Stimulated activated CD4-positive, alpha-beta T cell treated with anti-CD3 and anti-CD28 coated beads, Interleukin-2, amount 100 ng/mL, for 4 hours (primary cell): ENCODE measurements around the gene JAK3.
"Not testable (repeated sequence)": the region's sequence is repeated elsewhere in the genome, so short reads cannot be mapped to it uniquely, and the experiment has no call there.

Experiments
- DNase-seq: peaks from one replicate; pipeline ENCODE4 v3.0.0-alpha.2; 2020; ENCODE audit warnings: low read depth

Gene JAK3

DNA sequence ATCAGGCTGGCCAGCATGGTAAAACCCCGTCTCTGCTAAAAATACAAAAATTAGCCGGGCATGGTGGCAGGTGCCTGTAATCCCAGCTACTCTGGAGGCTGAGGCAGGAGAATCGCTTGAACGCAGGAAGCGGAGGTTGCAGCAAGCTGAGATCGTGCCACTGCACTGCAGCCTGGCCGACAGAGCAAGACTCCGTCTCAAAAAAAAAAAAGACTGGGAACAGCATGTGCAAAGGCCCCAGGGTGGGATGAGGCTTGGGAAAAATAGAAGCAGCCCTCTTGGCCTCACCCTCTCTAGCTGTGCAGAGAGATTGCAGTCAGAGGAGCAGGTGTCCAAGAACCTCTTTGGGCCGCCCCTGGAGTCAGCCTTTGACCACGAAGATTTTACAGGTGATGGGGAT is 69.9 kb downstream of the JAK3 start:
- not testable (repeated sequence) for DNase-seq

GRCh38 chr19:17775991-17776803 is 71.6 kb downstream of the JAK3 start:
- DNase-seq = no peak

DNA sequence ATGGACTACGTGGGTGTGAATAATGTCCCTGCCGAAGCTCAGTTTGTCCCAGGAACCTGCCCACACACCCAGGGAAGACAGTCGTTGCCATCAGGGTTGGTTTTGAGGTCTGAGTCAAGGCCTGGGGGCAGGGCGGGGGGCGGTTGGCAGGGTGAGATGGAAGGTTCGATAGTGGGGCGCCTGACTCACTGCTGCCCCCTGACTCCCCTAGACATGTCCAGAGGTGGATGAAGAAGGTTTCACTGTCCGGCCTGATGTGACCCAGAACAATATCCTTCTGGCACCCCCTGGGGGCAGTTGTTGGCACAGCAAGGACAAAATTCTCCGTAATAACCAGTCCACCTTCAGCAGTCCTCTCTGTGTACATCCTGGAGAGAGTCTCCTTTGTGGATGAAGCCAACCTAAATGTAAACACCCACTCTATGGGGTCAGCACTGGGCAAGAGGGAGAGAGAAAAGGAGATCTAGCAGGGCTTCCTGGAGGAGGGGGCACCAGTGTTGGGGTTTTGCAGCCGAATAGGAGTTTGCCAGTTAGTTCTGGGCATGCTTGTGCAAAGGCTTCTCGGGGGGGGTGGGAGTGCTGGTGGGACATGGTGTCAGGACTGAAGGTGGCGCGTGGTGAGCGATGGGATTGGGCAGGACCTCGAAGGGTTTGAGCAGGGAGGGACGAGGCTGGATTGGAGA is 72.4 kb downstream of the JAK3 start:
- no peak for DNase-seq
